ENCODE results near the gene IPO13.

Gene IPO13

DNA sequence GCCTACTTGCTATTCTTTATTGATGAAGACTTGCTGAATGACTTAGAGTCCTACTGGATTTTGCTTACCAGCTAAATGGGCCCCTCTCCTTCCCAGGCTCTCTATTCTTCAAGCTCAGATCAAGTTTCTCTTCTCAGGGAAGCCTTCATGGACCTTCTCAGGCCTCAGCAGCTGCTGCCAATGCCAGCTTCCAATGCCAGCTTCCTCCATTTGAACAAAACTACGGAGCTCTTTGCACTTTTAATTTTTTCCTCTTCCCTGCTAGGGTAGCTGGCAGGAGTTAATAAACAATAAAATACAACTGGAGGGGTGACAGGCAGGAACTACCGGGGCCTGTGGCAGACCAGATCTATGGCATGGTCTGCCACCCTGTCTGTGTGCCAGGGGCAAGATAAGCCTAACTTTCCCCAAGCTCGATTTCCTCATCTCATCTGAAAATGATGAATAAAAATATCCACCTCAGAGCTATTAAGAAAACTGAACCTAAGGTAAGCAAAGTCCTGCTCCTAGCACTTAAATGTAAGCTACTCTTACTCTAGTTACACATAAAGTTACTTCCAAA is 995 bp upstream of the IPO13 start:
- DNase-seq (ENCODE audit: extremely low read depth, low read depth): no peak
- TF ChIP-seq, protein P1, sequence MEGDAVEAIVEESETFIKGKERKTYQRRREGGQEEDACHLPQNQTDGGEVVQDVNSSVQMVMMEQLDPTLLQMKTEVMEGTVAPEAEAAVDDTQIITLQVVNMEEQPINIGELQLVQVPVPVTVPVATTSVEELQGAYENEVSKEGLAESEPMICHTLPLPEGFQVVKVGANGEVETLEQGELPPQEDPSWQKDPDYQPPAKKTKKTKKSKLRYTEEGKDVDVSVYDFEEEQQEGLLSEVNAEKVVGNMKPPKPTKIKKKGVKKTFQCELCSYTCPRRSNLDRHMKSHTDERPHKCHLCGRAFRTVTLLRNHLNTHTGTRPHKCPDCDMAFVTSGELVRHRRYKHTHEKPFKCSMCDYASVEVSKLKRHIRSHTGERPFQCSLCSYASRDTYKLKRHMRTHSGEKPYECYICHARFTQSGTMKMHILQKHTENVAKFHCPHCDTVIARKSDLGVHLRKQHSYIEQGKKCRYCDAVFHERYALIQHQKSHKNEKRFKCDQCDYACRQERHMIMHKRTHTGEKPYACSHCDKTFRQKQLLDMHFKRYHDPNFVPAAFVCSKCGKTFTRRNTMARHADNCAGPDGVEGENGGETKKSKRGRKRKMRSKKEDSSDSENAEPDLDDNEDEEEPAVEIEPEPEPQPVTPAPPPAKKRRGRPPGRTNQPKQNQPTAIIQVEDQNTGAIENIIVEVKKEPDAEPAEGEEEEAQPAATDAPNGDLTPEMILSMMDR (IDR thresholded peaks at IDR 0.05; ENCODE audit: low read depth, low read length): no peak

DNA sequence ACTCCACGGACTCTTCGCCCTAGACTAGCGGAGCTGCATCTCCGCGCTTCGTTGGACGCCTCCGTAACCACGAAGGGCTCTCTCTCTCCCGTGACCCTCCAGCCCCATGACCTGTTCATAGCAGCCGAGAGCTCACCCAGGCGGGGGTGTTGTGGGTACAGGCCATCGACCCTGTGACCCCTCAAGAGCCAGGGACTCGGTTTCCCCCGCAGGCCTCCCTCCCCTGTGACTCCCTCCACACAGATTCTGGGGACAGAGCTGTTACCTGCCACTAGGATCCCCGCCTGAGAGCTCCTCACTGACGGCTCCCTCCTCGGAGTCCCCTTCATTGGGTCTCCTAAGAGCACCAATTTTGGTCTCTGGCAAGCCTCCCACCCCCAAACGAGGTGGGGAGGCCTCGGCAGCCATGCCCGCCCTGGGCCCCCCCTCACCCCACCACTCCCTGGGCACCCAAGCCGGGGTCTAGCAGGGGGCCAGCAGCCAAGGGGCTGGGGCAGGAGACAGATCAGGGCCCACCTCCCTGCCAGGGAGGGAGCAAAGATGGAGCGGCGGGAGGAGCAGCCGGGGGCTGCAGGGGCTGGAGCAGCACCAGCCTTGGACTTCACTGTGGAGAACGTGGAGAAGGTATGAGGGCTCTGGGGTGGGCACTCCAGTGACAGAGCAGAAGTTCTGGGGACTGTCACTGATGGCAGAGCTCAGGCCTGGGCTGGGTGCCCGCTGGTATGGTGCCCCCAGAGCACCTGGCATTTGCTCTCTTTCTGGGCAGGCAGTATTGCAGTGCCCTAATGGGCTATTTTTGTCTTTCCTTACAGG is 517 bp downstream of the IPO13 start:
- DNase-seq (ENCODE audit: extremely low read depth, low read depth): no peak
- TF ChIP-seq, protein P1 (IDR thresholded peaks at IDR 0.05; ENCODE audit: low read depth, low read length): no peak

DNA sequence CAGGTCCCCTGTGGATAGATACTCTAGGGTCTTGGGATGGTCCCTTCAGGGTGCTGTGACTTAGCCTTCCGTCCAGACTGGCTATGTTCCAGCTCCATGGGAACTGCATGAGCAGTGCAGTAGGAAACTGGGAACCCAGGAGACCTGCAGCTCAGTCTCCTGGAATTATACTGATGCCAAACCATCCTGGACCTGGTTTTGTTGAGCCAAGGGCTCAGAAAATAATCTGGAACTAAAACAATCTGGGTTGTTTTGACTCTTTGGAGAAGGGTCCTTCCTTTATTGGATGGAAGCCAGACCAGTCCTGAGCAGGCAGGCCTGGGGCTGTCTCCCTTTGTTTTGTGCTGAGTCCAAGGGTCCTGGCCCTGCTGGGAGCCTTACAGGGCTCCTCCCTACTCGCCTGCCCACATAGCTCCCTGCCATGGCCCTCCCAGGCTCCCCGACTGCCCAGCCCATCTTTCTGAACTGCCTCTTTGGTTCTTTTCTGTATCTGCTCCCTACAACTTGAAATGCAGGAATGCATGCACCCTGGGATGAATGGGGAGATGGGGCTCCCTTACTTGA is 1.2 kb downstream of the IPO13 start:
- no peak for DNase-seq (ENCODE audit: extremely low read depth, low read depth)
- TF ChIP-seq, protein P1 (IDR thresholded peaks at IDR 0.05; ENCODE audit: low read depth, low read length): no peak

DNA sequence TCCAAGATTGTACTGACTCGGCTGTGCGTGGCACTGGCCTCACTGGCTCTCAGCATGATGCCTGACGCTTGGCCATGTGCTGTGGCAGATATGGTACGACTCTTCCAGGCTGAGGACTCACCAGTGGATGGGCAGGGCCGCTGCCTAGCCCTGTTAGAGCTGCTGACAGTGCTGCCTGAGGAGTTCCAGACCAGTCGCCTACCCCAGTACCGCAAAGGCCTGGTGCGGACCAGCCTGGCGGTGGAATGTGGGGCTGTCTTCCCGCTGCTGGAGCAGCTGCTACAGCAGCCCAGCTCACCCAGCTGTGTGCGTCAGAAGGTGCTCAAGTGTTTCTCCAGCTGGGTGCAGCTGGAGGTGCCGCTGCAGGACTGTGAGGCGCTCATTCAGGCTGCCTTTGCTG is 2.9 kb downstream of the IPO13 start:
- TF ChIP-seq, protein P1 (IDR thresholded peaks at IDR 0.05; ENCODE audit: low read depth, low read length): no peak

DNA sequence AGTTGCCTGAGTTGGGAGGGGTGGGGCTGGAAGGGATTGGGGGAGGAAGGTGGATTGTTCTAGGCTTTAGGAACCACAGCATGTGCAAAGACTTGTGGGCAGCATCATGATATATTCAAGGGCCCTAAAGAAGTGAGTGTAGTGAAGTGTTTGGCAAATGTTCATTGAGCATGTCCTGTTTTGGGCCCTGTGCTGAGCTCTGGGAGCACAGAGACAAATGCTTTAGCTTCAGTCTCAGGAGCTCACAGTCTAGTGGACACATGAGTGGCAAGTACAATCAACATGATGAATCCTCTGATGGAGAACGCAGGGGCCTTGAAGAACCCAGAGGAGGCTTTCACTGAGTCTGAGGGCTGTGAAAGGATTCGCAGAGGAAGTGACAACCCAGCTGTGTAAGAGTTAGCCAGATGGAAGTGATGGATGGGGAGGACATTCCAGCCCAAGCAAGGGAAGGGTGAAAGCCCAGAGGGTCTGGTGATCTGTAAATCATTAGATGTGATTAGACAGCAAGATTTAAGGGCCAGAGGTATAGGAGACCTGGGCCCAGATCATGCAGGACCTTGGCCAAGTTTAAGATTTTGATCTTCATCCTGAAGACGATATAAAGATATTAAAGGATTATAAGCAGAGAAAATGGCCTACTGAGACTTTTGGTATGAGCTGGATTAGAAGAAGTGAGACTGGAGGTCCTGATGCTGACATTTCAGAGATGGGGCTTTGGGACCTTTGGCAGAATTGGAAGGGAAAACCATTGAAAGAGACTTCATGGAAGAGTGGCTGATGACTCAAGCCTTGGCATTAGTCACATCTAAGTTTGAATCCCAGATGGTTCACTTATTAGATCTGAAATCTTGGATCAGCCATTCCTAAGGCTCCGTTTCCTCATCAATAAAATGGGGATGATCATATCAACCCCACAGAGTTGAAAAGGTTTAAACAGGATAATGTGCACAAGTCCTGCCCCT is 4.6 kb downstream of the IPO13 start:
- no peak for DNase-seq (ENCODE audit: extremely low read depth, low read depth)
- TF ChIP-seq, protein P1 (IDR thresholded peaks at IDR 0.05; ENCODE audit: low read depth, low read length): no peak

More for the DNA sequence above, 2.9 kb downstream of the IPO13 start:
- no peak for DNase-seq (ENCODE audit: extremely low read depth, low read depth)

DNA sequence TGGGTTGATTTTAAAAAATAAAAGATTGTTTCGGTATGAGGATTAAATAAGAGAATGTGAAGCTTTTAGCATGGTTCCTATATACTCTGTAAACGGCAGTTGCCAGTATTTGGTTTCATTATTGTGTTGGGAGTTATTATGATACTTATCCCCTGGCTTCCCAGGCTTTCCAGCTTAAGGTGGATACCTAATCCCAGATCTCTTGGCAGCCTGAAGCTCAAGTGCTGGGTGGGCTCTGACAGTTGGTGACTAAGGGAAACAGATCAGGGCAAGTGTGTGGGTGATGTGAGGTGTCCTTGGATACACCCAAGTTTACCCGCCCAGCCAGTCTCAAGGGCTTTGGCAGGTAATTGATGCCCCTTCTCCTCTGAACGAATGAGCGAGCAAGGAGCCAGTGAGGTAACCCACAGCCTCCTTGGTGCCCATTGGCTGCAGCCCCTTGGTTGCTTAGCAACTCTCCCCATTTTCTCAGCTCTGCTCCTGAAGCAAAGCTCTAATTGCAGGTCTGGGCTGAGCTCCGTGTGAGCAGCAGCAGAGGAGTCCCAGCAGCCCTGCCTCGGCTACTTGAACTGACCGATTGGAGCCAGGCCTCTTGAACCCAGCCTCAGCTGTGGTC is 6.1 kb downstream of the IPO13 start:
- DNase-seq (ENCODE audit: extremely low read depth, low read depth): no peak
- TF ChIP-seq, protein P1 (IDR thresholded peaks at IDR 0.05; ENCODE audit: low read depth, low read length): no peak

Data from AG09319 (cell line).